COLO668 (cell line): Measurements from ENCODE around the gene GOLGA8G.
"Not testable (repeated sequence)": the region's sequence is repeated elsewhere in the genome, so short reads cannot be mapped to it uniquely, and the experiment has no call there.

Experiments used
- DNase-seq: peaks from one replicate; lab custom pipeline; 2025; ENCODE audit not compliant: unreplicated experiment; lab: John Stamatoyannopoulos, UW

Gene GOLGA8G, protein sequence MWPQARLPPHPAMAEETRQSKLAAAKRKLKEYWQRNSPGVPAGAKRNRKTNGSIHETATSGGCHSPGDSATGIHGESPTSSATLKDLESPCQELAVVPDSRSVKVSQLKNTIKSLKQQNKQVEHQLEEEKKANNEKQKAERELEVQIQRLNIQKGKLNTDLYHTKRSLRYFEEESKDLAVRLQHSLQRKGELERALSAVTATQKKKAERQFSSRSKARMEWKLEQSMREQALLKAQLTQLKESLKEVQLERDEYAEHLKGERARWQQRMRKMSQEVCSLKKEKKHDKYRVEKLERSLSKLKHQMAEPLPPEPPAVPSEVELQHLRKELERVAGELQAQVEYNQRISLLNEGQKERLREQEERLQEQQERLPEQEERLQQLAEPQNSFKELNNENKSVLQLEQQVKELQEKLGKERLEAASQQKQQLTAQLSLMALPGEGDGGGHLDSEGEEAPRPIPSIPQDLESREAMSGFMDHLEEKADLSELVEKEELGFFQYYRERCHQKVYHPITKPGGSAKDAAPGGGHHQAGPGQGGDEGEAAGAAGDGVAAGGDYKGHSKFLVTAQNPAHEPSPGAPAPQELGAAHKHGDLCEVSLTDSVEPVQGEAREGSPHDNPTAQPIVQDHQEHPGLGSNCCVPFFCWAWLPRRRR

DNA sequence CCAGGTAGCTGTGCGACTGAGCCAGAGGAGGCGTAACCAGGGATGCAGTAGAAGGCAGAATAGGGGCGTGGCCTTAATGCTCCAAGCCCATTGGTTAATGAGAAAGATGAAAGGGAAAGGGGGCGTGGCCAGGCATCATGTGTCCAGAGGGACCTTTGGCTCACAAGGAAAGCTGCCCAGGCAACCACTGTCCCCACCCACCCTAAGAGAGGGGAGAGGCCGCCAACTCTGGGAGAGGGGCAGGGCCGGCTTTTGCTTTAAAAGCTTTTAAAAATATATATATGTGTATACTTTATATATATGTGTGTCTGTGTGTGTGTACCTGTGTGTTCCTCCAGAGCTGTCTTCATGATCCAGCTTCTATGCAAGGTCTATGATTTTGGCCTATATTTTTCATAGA lies at the start of gene GOLGA8G:
TSS of gene GOLGA8G (minus strand) at position 18 of the 400 bp plus-strand sequence. CDS start 62 bp downstream, outside the sequence.
- DNase-seq, result not testable (repeated sequence)

GRCh38 chr15:28573351-28573750 lies 40.6 kb upstream of the GOLGA8G start:
- DNase-seq, result not testable (repeated sequence)

DNA sequence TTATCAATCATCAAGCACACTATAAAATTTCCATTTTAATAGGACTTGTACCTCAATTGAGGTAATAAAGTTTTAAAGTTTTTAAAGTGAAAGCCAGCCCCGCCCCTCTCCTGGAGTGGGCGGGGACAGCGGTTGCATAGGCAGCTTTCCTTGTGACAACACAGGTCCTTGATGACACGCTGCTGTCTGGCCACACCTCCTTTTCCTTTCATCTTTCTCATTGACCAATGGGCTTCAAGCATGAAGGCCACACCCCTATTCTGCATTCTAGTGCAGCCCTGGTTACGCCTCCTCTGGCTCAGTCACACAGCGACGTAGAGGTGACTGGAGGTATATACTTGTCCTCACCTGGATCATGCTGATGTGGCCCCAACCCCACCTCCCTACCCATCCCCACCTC lies 20.5 kb upstream of the GOLGA8G start, which contains the start of gene GOLGA6L25:
TSS of gene GOLGA6L25 (plus strand) at position 301 of the 400 bp plus-strand sequence. CDS start at position 362, 61 bp downstream.
- DNase-seq, result not testable (repeated sequence)

GRCh38 chr15:28515208-28515607 lies 17.6 kb downstream of the GOLGA8G start:
- not testable (repeated sequence) for DNase-seq

DNA sequence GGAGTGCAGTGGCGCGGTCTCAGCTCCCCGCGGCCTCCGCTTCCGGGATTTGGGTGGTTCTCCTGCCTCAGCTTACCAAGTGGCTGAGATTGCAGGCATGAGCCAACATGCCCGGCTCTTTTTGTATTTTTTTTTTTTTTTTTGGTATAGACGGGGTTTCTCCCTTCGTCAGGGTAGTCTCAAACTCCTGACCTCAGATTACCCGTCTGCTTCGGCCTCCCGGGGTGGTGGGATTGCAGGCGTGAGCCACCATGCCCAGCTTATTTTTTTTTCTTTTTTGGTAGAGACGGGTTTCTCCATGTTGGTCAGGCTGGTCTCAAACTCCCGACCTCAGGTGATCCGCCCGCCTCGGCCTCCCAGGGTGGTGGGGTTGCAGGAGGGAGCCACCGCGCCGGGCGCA lies 18.6 kb downstream of the GOLGA8G start:
- DNase-seq, result not testable (repeated sequence)

GRCh38 chr15:28508217-28508889 lies 24.4 kb downstream of the GOLGA8G start:
- not testable (repeated sequence) for DNase-seq

DNA sequence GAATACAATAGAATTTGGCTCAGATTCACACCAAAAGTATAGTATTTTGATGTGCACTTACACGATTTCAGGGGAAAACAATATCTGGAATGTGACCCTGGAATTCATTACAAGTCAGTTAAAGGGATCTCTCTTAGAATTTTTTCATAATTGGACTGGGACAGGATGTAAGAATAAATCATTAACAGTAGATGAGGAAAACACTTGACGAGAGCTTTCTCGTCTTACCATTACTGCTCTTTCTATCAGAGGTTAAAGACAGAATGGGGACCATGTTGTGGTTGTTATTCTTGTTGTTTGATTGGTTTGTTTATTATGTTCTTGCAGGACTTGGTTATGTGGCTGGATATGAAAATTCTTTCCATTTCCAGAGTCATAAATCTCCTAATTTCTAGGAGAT lies 51.4 kb downstream of the GOLGA8G start:
- not testable (repeated sequence) for DNase-seq
